NCI-H82 treated with DMSO at 0.1 percent for 48 hours (cell line): Measurements from ENCODE around the gene RHOD.

ENCODE experiments used
- DNase-seq: peaks from one replicate; lab custom pipeline; 2025; ENCODE audit not compliant: unreplicated experiment; lab: John Stamatoyannopoulos, UW

RHOD gene

GRCh38 chr11:67113231-67113721 lies 56.6 kb downstream of the RHOD start:
- no peak for DNase-seq

GRCh38 chr11:67114275-67114896 lies 57.7 kb downstream of the RHOD start:
- no peak for DNase-seq

- DNase-seq, result no peak
Observed at GRCh38 chr11:67116758-67117105, 60.1 kb downstream of the RHOD start.

- DNase-seq, result no peak
Observed at GRCh38 chr11:67117176-67117575, 60.5 kb downstream of the RHOD start.

GRCh38 chr11:67117672-67118180 lies 61.1 kb downstream of the RHOD start:
- no peak for DNase-seq

DNA sequence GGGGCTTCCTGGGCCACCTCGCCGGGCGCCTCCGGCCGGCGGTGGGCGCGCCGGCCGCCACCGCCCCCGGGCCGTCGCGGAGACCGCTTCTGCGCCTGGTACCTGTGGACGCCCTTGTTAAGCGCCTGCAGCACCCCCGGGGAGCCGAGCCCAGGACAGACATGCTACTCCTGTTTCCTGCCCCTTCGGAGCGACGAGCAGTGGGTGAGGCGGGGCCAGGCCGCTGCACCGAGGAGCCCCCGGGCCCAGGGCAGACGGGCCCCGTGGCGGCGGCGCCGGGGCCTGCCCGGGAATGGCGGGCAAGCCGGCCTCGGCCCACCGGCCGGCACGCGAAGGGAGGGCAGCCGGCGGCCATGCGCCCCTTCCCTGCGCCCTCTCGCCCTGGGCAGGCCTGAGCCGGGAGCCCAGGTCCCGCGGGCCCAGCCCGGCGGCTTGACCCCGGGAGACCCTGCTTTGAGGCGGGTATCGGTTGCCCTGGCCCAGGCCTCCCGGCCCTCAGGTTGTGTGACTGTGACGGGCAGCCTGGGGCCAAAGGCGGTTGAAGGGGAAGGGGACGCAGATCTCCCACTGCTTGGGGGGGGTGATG lies 61.6 kb downstream of the RHOD start:
- no peak for DNase-seq

DNA sequence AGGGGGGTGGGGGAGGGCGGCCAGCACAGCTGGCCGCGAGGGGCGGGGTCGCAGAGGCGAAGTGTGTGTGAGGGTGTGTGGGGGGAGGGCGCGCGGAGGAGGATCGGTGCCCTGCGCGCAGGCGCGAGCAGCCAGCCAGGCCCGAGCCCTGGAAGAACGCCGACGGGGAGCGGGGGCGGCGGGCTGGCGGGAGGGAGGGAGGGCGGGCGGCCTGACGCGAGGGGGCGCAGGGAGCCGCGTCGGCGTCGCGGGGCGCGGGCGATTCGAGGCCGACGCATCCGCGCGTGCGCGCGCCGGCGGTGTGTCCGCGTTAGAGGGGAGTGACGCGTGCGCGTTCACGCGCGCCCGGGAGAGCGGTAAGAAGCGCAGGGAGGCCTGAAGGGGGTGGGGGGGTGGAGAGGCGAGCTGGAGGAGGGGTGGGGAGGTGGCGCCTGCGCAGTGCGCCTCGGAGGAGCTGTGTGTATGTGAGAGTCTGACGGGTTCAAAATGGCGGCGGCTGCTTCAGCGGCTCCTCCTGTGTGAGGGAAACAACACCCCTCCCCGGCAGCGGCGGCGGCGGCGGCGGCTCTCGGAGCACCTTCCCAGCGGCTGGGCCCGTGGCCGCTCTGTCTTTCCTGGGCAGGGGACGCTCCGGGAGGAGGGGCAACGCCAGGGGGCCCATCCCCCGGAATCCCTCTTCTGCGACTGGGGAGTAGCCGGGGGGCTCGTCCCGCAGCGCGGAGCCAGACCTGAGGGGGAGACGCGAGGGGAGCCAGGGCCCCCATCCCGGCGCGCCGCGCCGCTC lies 62.3 kb downstream of the RHOD start, which contains the start of gene KDM2A:
KDM2A (plus strand) TSS at position 463 of the 784 bp plus-strand sequence. CDS start 2,054 bp downstream, outside the sequence.
- peak; percentile 88 for DNase-seq

DNA sequence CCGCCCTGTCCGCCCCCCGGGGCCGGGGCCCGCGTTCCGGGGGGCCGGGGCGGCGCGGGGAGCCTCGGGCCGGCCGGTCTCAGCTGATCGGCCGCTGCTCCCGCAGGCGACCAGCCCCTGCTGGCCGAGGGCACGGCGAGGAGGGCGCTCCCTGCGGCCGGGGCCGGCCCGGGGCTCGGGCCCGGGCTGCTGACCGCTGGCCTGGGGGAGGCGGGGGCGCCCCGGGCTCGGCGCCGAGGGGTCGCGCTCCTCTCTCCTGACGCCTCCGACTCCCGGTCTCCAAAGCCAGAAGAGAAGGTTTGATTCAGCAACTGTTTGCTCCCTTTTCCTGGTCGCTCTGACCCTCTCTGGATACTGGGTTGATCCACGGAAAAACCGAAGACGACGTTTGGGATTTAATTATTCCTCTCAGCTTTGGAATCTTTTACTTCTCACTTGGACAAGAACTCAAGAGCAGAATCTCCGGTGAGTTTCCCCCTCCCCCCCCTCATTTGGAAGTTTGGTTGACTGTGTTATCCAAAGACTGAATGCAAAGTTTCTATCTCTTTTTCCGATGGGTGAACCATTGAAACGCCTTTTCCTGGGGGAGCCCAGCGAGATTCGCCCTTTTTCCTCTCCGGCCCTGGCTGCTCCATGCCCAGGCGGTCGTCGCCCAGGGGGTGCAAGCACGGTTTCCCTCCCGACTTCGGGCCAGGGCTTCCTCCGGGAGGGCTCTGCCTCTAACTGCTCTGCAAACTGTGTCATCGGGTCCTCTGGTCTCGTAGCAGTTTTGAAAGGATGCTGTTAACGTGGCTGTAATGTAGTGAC lies 63.1 kb downstream of the RHOD start:
- no peak for DNase-seq

GRCh38 chr11:67120456-67120855 lies 63.8 kb downstream of the RHOD start:
- no peak for DNase-seq

DNA sequence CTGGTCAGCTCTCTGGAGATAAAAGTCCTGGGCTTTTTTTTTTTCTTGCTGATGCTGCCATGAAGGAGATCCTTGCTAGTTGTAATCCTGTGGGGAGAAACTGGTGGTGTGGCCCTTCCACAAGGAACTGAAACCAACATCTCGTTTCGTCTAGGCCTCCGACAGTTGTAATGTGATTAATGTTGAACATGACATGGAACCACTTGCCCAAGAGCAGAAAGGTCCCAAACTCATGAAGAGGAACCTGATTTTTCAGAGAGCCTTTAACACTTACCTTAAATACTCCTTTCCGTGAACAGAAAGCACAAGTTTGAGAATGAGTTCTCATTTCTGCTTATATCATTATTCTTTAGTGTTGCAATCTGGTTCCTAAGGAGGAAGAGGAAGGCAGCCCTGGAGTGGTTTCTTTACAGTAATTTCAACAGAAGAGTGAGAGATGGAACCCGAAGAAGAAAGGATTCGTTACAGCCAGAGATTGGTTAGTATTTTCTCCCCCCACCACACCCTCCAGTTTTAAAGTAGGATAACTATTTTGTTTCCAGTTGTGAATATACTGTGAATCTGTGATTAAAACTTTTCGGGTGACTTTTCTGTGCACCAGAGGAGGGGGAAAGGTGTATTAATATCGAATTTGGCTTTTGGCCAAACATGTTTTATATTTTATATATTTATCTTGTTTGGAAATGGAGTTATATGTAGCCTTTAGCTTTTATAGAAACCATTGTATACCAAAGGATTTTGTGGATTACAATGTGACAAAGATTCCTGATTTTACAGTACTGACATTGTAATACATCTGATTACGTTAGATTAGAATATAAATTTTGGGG lies 64.4 kb downstream of the RHOD start:
- no peak for DNase-seq
